Stimulated activated CD8-positive, alpha-beta memory T cell treated with anti-CD3 and anti-CD28 coated beads, Interleukin-4, amount 100 ng/mL, for 1 hour (primary cell): Measurements from ENCODE around the gene NOTCH2.
A peak's percentile ranks its signal among the peaks of the same experiment; 100 is the strongest.

Experiments used
- DNase-seq, 2 donors: peaks; one replicate each; pipeline ENCODE4 v3.0.0-alpha.2; 2020; ENCODE audit warnings: low read depth in 2 of 2, low spot score in 1 of 2

The NOTCH2 gene

GRCh38 chr1:119882132-119883049, 187.1 kb downstream of the NOTCH2 start:
- DNase-seq, result no peak

- DNase-seq, result no peak
Observed at GRCh38 chr1:119879510-119880434, 189.7 kb downstream of the NOTCH2 start.

GRCh38 chr1:119878171-119878570, 191.3 kb downstream of the NOTCH2 start:
- DNase-seq, result no peak

GRCh38 chr1:119874186-119874585, 195.3 kb downstream of the NOTCH2 start:
- no peak for DNase-seq

GRCh38 chr1:119873135-119874015, 196.1 kb downstream of the NOTCH2 start:
- DNase-seq, result no peak

GRCh38 chr1:119871881-119872280, 197.6 kb downstream of the NOTCH2 start:
- DNase-seq, result no peak

- peak; percentile 34 to 35 for DNase-seq
Observed at GRCh38 chr1:119870917-119871596, 198.4 kb downstream of the NOTCH2 start.

GRCh38 chr1:119869995-119870394, 199.5 kb downstream of the NOTCH2 start:
- no peak for DNase-seq

- no peak for DNase-seq
Observed at GRCh38 chr1:119868176-119868575, 201.3 kb downstream of the NOTCH2 start.

GRCh38 chr1:119866451-119866850, 203.0 kb downstream of the NOTCH2 start:
- no peak for DNase-seq

- DNase-seq, result no peak
Observed at GRCh38 chr1:119865627-119866026, 203.8 kb downstream of the NOTCH2 start.

GRCh38 chr1:119862276-119862675, 207.2 kb downstream of the NOTCH2 start:
- DNase-seq, result no peak
